ENCODE measurements around the gene FER1L5. TPM values are rescaled to one million over a fixed set of nuclear protein-coding genes. Genes with fewer than 3 reads are reported as not detected.

Gene FER1L5
- total and polyA plus RNA-seq, 9 of the 15 experiments (the other 6 are each of a cell fraction or from before 2014, with no cell fraction given): 0.01 TPM; not detected in 6

GRCh38 chr2:96668771-96669170 is 26.2 kb downstream of the FER1L5 start (continued):
- TF ChIP-seq ZNF407 (IDR thresholded peaks at IDR 0.05; ENCODE audit: low read depth): no peak
- TF ChIP-seq ETV1 (tag; conservative IDR thresholded peaks at IDR 0.05; ENCODE audit: low read depth): no peak
- no peak for TF ChIP-seq RBM39 (optimal IDR thresholded peaks at IDR 0.05; ENCODE audit: low read depth, low read length)
- no peak for TF ChIP-seq CEBPZ (IDR thresholded peaks at IDR 0.05; ENCODE audit: borderline replicate concordance, low read depth, low read length)
- TF ChIP-seq ZNF146 (CRISPR knock-in tag; IDR thresholded peaks at IDR 0.05; ENCODE audit: unreplicated experiment): no peak
- TF ChIP-seq DEAF1 (CRISPR knock-in tag; IDR thresholded peaks at IDR 0.05): no peak
- no peak for TF ChIP-seq ZNF740 (CRISPR knock-in tag; IDR thresholded peaks at IDR 0.05)
- no peak for TF ChIP-seq ZNF740 (tag; IDR thresholded peaks at IDR 0.05)
